GM19452 (cell line): ENCODE results near the gene TAAR9.

Experiments used
- ATAC-seq: cut with Tn5 transposase; IDR thresholded peaks from one replicate; pipeline ENCODE4 v1.9.1; 2021; ENCODE audit not compliant: unreplicated experiment

The TAAR9 gene

DNA sequence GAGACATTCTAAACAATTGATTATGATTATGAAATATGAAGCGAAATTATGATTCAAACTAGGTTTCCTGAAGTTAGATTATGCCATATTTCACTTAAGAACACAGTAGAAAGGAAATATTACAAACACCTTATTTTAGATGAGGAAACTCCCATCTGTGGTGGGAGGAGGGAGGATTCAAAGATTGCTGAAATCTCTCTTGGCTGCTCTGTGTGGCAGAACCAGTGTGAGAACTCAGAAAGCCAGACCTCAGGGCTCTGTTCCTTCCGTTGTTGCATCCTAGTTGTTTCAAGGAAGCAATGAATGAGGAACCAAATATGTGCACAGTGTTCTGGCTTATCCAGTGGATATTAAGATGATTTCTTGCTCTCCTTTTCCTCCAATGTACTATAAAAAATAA, 49.3 kb downstream of the TAAR9 start:
- ATAC-seq = no peak
